Fibroblast of the aortic adventitia (primary cell): ENCODE measurements around the gene TUT7. TPM values are rescaled to one million over a fixed set of nuclear protein-coding genes. Genes with fewer than 3 reads are reported as not detected.
A peak's percentile ranks its signal among the peaks of the same experiment; 100 is the strongest.

Experiments
- DNase-seq: peaks from one replicate; pipeline ENCODE4 v3.0.0-alpha.2; 2010; ENCODE audit warnings: low read depth
- H3K4me3 ChIP-seq: 2 replicates; pipeline ENCODE4 v1.5.1; 2011; ENCODE audit warnings: low read depth, mild to moderate bottlenecking, control low read depth, low read length, moderate library complexity
- small RNA-seq: library from RNA; depleted of rRNA; stranded (forward); fragments of <200 nt; gene quantifications from one replicate; pipeline ENCODE3, GENCODE V24; 2012
- total RNA-seq: library from RNA; depleted of rRNA; stranded (reverse); fragments of >200 nt; gene quantifications from 2 replicates; pipeline ENCODE4 v1.2.3, GENCODE V29; 2012; ENCODE audit warnings: low replicate concordance
- TF ChIP-seq, protein P1 (sequence below): IDR thresholded peaks from 2 replicates; pipeline ENCODE4 v1.5.1; 2011; ENCODE audit warnings: mild to moderate bottlenecking, low read length, control low read depth, inconsistent platforms; ENCODE audit not compliant: insufficient read depth

Gene TUT7
- total RNA-seq, 1 donor, result 44.2 TPM

DNA sequence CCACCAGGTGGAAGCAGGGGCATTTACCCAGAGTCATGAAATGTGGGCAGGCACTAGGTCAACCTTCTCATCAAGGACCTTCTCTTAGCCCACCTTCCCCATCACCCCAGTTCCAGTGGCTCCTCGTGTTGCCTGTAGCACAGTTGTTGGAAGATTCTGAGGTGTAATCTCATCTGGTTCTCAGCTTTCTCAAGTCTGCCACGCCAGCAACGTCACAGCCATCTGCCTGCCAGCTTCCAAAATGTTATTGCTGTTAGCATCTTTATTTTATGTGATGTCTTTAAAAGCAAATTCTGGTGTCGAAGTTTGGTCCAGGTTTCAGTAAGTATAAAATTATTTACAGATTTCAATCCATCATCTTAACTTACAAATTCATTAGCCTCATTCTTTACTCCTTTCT, 105.5 kb downstream of the TUT7 start:
- H3K4me3 ChIP-seq, result no peak overlapping the region
- DNase-seq, result no peak
- TF ChIP-seq, protein P1, sequence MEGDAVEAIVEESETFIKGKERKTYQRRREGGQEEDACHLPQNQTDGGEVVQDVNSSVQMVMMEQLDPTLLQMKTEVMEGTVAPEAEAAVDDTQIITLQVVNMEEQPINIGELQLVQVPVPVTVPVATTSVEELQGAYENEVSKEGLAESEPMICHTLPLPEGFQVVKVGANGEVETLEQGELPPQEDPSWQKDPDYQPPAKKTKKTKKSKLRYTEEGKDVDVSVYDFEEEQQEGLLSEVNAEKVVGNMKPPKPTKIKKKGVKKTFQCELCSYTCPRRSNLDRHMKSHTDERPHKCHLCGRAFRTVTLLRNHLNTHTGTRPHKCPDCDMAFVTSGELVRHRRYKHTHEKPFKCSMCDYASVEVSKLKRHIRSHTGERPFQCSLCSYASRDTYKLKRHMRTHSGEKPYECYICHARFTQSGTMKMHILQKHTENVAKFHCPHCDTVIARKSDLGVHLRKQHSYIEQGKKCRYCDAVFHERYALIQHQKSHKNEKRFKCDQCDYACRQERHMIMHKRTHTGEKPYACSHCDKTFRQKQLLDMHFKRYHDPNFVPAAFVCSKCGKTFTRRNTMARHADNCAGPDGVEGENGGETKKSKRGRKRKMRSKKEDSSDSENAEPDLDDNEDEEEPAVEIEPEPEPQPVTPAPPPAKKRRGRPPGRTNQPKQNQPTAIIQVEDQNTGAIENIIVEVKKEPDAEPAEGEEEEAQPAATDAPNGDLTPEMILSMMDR, result no peak

DNA sequence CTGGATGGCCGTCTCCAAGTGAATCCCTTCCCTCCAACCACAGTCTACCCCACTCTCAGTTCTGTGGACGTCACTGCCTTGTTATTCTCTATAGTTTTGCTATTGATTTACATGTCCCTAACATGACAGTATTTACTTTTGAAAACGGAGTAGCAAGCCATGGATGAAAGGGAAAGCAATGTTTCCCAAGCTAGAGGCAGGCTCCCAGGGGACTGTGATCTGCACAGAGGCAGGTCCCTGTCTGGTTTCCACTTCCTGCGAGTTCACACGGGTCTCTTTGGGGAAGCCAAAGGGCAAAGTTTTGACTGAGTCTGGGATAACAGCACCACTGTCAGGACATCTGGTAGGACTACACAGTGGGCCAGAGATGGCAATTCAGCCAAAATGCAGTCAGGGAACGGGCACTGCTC, 107.5 kb downstream of the TUT7 start:
- TF ChIP-seq, protein P1, result no peak
- DNase-seq, result no peak
- no peak overlapping the region for H3K4me3 ChIP-seq

DNA sequence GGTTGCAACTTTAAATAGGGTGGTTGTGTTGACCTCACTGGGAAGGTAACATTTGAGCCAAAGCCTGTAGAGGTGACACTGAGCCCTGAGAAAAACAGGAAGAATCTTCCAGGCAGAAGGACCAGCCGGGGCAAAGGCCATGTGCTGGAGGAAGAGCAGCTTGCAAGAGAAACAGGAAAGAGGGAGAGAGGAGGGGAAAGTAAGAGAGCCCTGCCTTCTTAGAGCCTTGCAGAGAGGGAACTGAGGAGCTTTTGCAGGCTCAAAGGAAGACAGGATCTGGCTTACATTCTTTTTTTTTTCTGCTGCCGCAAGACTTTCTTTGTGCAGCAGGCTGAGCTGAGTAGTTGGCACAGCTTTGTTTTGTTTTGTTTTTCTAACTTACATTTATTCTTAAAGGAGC, 112.1 kb downstream of the TUT7 start:
- TF ChIP-seq, protein P1, result no peak
- no peak overlapping the region for H3K4me3 ChIP-seq
- peak; percentile 4 for DNase-seq

DNA sequence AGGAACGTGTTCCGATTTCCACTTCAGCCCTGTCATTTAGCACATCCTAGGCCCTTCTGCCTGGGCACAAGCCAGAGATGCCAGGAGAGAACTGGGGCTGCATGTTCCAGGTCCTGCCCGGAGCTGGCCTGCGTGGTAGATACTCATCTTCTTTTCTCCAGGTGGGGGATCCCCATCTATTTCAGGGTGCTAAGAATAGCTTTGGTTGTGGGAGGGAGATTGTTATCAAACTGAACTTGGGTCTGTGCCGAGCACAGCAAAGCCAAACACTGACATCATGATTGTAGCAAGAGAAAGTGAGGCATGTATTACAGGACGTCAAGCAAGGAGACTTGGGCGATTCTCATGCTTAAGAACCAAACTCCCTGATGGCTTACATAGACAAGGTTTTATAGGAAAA, 113.0 kb downstream of the TUT7 start:
- H3K4me3 ChIP-seq, result no peak overlapping the region
- DNase-seq, result peak; percentile 16
- TF ChIP-seq, protein P1, result no peak

DNA sequence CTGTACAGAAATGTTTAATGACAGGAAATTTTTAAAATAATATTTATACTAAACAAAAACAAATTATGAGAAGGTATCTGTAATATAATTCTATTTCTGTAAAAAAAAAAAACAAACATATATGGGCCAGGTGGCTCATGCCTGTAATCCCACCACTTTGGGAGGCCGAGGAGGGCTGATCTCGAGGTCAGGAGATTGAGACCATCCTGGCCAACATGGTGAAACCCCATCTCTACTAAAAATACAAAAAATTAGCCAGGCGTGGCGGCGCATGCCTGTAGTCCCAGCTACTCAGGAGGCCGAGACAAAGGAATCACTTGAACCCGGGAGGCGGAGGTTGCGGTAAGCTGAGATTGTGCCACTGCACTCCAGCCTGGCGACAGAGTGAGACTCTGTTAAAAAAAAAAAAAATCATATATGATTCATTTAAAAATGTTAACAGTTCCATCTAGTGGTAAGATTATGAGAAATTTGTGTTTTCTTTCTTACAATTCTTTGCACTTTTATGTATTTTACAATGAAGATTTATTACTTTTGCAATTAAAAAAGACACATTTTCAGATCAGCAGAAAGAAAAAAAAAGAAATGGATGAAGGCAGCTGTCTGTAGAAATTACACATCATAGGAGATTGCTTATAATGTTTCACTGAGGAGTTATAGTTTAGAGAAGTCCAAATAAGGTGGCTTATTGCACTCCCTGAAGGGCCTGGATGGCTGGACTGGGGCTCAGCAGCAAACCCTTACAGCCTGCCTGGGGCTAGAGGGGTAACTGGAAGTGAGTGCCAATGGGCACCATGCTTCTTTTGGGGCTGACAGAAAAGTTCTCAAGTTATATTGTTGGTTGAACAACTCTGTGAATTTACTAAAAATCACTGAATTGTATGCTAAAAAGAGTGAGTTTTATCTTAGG, 115.1 kb downstream of the TUT7 start:
- peak; percentile 33 for DNase-seq
- H3K4me3 ChIP-seq, result no peak overlapping the region
- TF ChIP-seq, protein P1, result no peak

Small RNA genes within 50 kb of the gene (small RNA-seq; reads per million reads assigned to genes)
- gene RN7SKP264, result not detected

Other genes starting within 250 kb of the TUT7 start
- 0.41 and 0.45 TPM in 2 replicates for gene C9orf153, start 94.8 kb downstream of the TUT7 start, total RNA-seq
- 18.0 and 46.5 TPM in 2 replicates for gene ISCA1, start 71.9 kb downstream of the TUT7 start, total RNA-seq